NK-92 (cell line): ENCODE results near the gene LBP.
"Not testable (repeated sequence)": the region's sequence is repeated elsewhere in the genome, so short reads cannot be mapped to it uniquely, and the experiment has no call there.

Source experiments
- DNase-seq: peaks from one replicate; lab custom pipeline; 2025; ENCODE audit not compliant: unreplicated experiment; lab: John Stamatoyannopoulos, UW

LBP gene

DNA sequence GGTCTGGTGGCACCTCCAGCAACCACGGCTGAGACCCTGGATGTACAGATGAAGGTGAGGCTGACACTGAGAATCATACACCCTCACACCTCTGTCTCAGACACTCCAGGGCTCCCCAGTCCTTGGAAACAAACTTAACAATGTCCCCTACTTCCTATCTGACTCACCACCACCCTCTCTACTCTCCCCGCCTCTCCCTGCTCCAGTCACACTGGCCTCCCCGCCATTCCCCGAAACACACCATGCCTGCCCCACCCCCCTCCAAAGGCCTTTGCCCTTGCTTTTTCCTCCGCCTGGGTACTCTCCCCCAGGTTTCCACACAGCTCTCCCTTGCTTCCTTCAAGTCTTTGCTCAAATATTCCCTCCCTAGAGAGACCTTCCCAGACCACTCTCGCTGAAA is 26.1 kb upstream of the LBP start:
- no peak for DNase-seq

DNA sequence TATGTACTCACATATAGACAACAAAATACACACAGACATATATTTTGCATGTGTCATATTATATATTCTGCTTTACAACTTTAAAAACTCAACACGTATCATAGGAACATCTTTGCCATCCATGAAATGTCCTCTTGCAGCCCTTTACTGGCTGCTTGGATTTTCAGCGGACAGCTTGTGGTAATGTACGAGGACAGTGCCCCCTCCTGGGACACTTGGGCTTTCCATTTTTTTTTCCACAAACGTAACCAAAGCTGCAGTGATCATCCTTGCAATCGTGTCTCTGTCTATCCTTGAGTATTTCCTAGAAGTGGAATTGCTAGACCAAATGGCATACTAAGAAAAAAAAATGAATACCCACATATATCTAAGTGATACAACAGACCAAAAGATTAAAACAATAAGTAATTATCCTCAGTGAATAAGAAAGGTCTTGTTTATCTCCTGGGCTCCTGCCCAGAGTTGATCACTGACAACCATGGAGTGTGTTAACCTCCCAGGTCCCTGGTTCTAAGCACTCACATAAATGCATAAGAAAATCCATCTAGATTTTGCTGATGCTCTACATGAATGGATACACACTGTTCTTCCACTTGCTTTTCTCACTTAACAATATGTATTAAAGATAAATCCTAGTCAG is 24.2 kb upstream of the LBP start:
- DNase-seq = no peak

DNA sequence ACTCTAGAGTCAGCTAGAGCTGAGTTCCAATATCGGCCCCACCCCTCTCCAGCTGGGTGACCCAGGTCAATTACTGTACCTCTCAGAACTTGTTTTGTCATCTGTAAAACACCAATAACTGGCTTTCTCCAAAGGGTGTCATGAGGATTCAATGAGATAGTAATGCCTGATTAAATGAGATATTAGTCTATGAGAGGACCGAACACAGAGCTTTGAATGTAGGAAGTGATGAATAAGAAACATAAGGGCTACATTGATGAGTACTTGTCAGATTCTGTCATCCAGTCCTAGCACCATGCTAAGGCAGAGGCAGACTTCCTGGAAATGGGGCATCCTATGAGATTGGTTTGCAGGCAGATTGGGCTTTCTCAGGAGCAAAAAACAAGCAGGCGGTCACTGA is 22.1 kb upstream of the LBP start:
- no peak for DNase-seq

DNA sequence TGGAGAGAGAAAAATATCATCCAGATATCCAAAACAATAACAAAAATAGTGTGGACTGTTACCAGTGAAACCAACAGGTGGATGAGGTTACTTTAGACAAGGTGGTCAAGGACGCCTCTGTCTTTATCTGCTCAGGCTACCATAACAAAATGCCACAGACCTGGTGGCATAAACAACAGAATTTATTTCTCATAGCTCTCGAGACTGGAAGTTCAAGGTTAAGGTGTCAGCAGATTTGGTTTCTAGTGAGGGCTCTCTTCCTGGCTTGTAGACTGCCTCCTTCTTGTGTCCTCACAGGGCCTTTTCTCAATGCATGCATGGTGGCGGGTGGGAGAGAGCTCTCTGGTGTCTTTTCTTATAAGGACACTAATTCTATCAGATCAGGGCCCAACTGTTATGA is 21.1 kb upstream of the LBP start:
- DNase-seq = no peak

DNA sequence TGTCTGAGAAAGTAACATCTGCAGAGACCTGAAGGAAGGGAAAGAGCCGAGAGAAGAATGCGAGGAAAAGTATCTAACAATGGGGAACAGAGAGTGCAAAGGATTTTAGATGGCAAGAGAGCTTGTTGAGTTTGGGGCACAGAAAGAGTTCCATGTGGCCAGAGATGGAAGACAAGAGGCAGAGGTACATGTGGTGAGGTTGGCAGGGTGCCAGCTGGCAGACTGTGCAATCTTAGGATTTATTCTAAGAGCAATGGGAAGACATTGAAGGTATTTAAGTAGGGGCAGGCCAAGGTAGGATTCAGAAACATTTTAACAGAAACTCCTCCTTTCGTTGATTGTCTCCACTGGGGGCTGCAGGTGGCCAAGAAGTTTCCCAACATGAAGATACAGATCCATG is 20.4 kb upstream of the LBP start:
- no peak for DNase-seq

DNA sequence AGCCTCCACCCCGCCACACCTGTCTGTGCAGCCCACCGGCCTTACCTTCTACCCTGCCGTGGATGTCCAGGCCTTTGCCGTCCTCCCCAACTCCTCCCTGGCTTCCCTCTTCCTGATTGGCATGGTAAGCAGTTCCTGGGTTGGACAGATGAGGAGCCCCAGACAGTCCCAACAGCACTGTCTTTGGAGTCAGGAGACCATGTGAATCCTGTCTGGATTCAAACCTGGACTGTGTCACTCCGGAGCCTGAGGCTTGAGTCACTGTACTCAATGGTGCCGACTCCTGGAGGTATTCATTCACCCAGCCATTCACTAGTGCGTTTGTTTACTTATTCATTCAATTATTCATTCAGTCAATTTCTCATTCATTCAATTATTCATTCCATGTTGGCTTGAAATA is 20.0 kb upstream of the LBP start:
- no peak for DNase-seq

DNA sequence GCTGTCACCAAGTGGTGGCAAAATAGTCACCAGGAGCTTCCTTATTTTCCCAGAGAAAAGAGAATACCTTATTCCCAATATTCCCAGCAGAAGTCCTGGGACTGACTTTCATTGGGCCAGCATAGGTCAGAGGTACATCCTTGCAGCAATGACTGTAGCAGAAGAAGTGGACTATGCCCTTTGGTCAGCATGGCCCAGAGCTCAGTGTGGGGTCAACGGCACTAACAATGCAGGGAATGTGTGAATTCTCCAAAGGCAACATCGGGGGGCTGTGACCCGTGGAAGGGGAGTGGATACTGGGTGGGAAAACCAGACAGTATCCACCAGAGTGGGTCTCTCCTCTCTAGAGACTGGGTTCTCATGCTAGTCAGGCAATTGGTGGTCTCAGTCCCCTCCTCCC is 15.6 kb upstream of the LBP start:
- no peak for DNase-seq

DNA sequence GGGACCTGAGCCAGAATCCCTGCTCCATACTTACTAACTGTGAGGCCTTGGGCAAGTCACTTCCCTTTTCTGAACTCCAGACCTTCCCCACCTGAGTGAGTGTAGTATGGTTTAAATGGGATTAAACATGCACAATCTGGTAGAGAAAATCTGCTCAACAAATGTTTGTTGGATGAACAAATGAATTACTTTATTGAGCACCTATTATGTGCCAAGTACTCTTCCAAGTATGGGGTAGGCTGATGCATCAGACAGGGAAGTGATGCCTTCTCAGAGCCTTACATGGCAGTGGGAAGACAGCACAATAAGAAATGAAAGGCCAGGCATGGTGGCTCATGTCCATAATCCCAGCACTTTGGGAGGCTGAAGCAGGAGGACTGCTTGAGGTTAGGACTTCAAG is 15.0 kb upstream of the LBP start:
- DNase-seq = no peak

DNA sequence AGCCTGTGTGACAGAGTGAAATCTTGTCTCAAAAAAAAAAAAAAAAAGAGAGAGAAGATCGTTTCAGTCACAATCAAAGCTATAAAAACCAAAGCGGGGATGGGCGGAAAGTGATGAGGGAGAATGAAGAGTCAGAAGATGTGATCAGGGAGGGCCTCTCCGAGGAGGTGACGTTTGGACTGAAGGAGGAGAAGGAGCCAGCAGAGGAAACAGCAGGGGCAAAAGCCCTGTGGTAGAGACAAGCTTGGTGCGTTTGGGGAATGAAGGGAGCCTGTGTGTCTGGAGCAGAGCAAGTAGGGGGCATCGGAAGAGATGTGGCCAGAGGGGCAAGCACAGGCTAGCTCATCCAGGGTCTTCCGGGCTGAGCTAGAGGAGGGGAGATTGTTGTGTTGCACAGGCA is 14.5 kb upstream of the LBP start:
- no peak for DNase-seq

DNA sequence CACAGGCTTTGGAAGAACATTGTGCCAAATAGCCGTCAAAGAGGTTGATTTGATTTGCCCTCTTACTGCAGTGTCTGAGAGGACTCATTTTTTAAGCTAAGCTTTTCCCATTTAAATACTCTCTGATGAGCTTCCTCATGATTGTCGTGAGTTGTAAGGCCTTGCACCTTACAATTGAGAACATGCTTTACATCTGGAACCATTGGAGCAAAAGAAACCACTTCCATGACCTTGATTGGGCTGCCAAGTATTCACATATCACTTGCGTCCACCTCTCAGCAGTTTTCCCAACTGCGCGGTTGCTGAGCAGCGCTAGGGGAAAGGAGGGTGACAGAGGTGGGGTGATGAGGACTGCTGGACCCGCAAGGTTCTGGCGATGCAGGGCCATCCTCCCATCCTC is 12.3 kb upstream of the LBP start:
- no peak for DNase-seq

DNA sequence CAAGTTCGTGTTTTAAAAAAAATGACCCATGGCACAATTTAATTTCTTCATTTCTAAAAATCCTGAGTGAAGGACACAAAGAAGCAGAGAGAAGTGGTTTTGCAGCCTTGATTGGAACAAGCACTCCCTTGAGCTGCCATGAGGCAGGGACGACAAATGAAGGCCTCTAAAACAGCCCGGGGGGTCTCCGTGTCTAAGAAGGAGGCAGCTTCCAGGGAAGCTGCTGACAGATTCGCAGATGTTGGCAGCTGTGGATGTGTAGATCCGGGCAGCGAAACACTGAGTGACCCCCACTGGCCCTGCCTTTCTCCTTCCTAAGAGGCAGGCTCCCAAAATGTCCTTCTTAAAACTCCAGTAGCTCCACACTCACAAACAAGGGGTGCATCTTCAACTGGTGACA is 9.6 kb upstream of the LBP start:
- no peak for DNase-seq

DNA sequence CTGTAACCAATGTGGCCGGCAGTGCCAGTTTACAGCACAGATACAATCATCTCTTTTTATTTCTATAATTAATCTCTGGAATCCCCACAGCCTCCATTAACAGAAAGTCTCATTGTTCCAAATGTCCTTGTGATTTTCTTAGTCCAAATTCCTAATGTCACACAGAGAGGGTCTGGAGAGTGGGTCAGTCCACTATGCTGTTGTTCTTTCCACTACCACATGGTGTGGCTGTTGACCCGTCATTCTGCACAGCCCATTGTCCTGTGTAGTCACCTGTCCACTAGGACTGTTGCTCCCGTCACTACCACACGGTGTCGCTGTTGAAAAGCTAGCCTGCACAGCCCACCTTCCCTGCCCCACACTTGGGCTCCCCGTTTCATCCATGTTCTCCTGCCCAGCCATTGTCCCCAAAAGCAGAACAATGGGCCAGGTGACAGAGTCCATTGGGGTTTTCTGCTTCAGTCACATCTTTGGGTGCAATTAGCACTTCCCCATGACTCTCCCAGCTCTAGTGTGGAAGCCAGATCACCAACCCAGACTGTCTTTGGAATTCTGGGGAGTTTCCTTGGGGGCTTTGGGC is 8.6 kb upstream of the LBP start:
- DNase-seq = no peak

DNA sequence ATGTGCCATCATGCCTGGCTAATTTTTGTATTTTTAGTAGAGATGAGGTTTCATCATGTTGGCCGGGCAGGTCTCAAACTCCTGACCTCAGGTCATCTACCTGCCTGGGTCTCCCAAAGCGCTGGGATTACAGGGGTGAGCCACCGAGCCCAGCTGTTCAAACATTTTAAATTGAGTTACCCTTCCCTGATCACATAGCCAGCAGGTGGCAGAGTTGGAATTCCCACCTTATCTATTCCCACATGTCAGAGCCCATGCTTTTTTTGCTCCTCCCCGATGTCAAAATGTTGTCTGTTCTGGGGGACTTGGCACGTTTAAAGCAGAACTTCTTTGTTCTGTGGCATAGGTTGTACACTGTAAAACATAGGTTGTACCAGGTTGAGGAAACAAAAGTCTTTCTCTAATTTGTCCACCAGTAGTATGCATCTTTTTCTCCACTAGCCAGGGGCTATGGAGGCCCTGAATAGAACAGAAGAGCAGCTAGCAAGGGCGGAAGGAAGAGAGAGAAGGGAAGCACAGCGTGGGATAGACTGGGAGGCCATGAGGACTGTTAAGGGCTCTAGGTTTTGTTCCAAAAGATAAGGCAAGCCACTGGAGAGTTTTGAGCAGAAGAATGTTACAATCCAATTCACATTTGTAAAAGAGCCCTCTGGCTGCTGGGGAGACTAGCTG is 7.3 kb upstream of the LBP start:
- no peak for DNase-seq

DNA sequence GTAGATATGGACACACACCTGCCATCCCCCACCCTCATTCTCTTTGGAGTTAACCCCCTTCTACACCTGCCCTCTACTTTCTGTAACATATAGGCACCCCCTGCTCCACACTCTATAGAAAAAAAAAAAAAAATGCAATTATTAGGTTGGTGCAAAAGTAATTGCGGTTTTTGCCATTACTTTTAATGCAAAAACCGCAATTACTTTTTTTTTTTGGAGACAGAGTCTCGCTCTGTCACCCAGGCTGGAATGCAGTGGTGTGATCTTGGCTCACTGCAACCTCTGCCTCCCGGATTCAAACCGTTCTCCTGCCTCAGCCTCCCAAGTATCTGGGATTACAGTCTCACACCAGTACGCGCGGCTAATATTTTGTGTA is 6.8 kb upstream of the LBP start:
- DNase-seq = not testable (repeated sequence)

DNA sequence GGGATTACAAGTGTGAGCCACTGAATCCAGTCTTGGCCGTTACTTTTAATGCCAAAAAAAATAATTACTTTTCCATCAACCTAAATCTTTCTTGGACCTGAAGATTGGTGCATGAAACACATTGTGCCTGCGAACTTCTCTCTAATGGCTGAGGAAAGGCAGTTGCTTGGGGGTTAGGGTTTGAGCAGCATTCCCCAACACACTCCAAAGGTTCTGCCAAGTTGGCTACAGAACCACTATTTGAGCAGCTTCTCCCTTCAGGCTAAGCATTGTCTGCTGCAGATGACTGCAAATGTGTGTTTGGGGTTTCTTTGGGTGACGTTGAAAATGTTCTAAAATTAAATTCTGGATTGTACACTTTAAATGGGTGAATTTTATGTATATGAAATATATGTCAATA is 6.3 kb upstream of the LBP start:
- DNase-seq = no peak

DNA sequence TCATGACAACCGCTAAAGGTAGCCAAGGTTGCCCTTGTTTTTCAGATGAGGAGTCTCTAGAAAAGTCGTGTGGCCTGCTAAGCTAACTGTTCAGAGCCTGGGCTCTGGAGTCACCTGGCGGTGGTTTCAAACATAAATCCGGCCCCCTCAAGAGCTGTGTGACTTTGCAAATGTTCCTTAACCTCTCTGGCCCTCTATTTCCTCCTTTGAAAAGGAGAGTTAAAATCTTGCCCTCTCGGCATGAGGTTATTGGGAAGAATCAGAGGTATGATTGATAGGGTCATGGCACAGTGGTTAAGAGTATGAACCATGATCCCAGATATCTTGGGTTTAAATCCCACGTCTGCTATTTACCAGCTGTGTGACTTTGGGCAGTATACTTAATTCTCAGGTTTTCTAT is 5.6 kb upstream of the LBP start:
- no peak for DNase-seq

DNA sequence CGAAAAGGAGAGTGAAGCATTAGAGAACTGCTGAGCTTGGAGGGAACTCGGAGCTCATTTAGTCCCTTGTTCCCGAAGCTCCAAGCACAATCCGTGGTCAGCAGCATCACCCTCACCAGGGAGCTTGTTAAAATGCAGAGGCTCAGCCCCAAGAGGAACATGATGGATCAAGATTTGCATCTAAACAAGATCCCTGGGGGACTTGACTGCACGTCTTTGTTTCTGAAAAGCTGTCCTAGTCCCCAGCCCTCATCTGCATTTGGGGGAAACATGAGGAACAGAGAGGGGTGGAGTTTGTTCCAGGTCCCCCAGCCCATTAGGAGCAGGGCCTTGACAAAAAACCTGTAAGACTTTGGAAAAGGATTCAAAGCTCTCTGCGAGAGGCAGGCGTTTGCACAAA is 4.1 kb upstream of the LBP start:
- no peak for DNase-seq

DNA sequence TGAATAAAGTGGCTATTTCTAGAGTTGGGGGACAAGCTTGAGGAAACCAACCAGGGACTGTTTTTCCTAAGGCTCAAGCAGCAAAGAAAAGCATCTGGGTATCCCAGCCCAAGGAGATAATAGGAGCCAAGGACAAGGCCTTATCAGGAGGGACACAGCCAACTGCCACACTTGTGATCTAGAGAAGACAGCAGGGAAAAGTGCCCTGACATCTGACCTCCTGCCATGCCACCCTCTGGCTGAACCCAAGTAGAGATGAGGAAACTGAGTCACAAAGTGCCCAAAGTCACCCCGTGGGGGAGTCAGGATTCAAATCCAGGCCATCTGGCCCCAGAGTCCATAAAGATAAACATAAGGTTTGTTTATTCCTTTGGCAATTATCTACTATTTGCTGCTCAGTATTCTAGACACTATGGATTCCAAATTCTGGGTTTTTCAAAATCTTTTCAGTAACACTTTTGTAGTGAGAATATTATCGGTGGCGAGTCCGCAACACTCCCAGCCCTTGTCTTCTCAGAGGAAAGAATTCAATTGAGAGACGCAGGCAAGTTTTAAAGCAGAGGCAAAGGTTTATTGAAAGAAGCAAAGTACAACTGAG is 3.5 kb upstream of the LBP start:
- DNase-seq = no peak

DNA sequence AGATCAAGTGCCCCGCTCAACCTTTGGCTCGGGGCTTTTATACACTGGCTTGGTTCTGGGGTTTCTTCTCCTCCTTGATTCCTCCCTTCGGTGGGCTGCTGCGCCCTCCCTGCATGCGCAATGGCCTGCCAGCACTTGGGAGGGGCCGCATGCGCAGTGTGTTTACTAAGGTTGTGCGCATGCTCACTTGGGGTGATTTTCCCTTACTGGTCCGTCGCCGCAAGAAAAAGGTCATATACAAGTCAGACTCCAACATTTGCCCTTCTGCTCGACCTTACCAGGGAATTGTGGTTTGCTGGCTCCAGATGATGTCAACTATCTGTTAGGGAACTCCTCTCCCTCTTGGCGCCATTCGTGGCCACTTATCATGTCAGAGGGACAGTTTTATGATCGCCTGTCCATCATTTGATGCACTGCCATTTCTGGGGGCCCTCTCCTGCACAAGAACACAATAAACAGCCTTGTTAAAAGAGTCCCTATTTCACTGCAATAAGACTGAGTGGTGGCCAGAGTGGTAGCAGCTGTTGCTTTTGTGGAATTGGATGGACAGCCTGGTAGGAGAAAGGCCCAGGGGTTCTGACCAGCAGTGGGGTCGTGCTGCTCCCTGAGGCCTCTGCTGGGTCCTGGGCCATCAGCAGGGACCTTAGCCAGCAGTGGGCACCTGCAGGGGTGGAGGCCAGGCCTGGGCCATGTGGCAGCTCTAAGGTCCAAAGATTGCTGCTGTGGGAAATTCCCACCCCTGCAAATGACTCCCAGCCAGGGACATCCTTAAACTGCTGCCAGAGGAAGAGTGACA is 2.8 kb upstream of the LBP start:
- DNase-seq = no peak

DNA sequence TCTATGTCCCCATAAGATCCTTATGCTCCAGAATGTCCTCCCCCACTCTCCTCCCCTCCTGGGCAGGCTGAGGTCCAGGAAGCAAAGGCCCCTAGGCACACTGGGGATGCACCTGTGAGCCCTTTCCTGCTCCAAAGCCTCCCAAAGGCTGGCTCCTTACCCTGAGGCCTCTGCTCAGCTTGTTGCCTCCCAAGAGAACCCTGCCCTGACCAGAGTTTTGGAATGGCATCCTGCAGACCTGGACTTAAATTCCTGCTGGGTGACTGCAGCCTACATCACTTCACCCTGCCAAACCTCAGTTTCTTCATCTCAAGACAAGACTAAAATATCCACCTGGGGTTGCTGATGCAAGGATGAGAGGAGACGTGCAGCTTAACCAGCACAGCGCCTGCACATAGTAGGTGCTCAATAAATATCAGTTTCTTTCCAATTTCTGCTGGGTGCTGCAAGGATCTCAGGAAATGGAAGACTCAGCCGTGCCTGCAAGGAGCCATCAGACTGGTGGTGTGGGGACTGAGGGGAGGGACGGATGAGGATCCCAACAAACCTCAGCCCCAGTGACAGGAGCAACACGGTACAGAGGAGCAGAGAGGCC is 2.1 kb upstream of the LBP start:
- no peak for DNase-seq

DNA sequence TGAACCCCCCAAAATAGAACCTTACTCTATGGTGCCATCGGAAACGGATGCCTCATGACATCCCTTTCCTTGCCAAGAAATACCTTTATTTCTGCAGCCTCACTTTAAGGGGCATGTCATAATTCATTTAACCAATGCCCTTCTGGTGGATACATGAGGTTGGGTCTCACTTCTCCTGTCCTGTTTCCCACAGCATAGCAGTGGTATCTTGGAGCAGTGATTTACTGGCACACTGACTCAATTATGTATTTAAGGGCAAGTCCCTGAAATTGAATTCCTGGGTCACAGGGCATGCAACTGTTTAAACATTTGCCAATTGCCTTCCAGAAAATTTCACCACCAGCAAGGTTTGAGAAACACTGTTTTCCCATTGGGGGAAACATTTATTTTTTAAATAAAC is 639 bp upstream of the LBP start:
- no peak for DNase-seq
